ENCODE measurements around the gene PPP1R8.
A peak's percentile ranks its signal among the peaks of the same experiment; 100 is the strongest.

The PPP1R8 gene

GRCh38 chr1:27830621-27831440 is at the start of gene PPP1R8:
PPP1R8 (plus strand) TSS chr1:27830782; CDS start chr1:27830836, 54 bp downstream.
- H3K4me3 ChIP-seq (ENCODE audit: low read depth, low read length) = peak within 1 kb of the TSS; percentile 99
- peak; percentile 72 for TF ChIP-seq MAX (IDR thresholded peaks at IDR 0.05; ENCODE audit: low read depth, low read length)
- TF ChIP-seq CTCF (IDR thresholded peaks at IDR 0.05; ENCODE audit: low read depth, low read length) = no peak
- peak; percentile 85 for TF ChIP-seq MYC (IDR thresholded peaks at IDR 0.05; ENCODE audit: low read depth, low read length)
- TF ChIP-seq POLR2A (IDR thresholded peaks at IDR 0.05; ENCODE audit: extremely low read depth, insufficient read length) = peak; percentile 95
- DNase-seq (ENCODE audit: low read depth) = peak; percentile 96

GRCh38 chr1:27782950-27783349 is 47.6 kb upstream of the PPP1R8 start:
- no peak for DNase-seq (ENCODE audit: low read depth)
- no peak overlapping the region for H3K4me3 ChIP-seq (ENCODE audit: low read depth, low read length)
- TF ChIP-seq MAX (IDR thresholded peaks at IDR 0.05; ENCODE audit: low read depth, low read length) (no peak), POLR2A (IDR thresholded peaks at IDR 0.05; ENCODE audit: extremely low read depth, insufficient read length) (no peak), MYC (IDR thresholded peaks at IDR 0.05; ENCODE audit: low read depth, low read length) (no peak), CTCF (IDR thresholded peaks at IDR 0.05; ENCODE audit: low read depth, low read length) (no peak)

GRCh38 chr1:27784700-27785099 is 45.9 kb upstream of the PPP1R8 start:
- no peak for DNase-seq (ENCODE audit: low read depth)
- no peak overlapping the region for H3K4me3 ChIP-seq (ENCODE audit: low read depth, low read length)
- TF ChIP-seq CTCF (IDR thresholded peaks at IDR 0.05; ENCODE audit: low read depth, low read length) (no peak), MYC (IDR thresholded peaks at IDR 0.05; ENCODE audit: low read depth, low read length) (no peak), POLR2A (IDR thresholded peaks at IDR 0.05; ENCODE audit: extremely low read depth, insufficient read length) (no peak), MAX (IDR thresholded peaks at IDR 0.05; ENCODE audit: low read depth, low read length) (no peak)

- no peak for TF ChIP-seq CTCF (IDR thresholded peaks at IDR 0.05; ENCODE audit: low read depth, low read length)
- TF ChIP-seq POLR2A (IDR thresholded peaks at IDR 0.05; ENCODE audit: extremely low read depth, insufficient read length) = no peak
- TF ChIP-seq MAX (IDR thresholded peaks at IDR 0.05; ENCODE audit: low read depth, low read length) = no peak
- TF ChIP-seq MYC (IDR thresholded peaks at IDR 0.05; ENCODE audit: low read depth, low read length) = no peak
- no peak for DNase-seq (ENCODE audit: low read depth)
- no peak overlapping the region for H3K4me3 ChIP-seq (ENCODE audit: low read depth, low read length)
Measured at GRCh38 chr1:27785781-27786455, 44.7 kb upstream of the PPP1R8 start.

GRCh38 chr1:27787895-27788294 is 42.7 kb upstream of the PPP1R8 start:
- DNase-seq (ENCODE audit: low read depth) = no peak

More at GRCh38 chr1:27787895-27788294, 42.7 kb upstream of the PPP1R8 start:
- H3K4me3 ChIP-seq (ENCODE audit: low read depth, low read length) = no peak overlapping the region
- TF ChIP-seq MYC (IDR thresholded peaks at IDR 0.05; ENCODE audit: low read depth, low read length) (no peak), MAX (IDR thresholded peaks at IDR 0.05; ENCODE audit: low read depth, low read length) (no peak), CTCF (IDR thresholded peaks at IDR 0.05; ENCODE audit: low read depth, low read length) (no peak), POLR2A (IDR thresholded peaks at IDR 0.05; ENCODE audit: extremely low read depth, insufficient read length) (no peak)
